Astrocyte (in vitro differentiated cells and primary cell): Measurements from ENCODE around the gene C16orf46. TPM values are rescaled to one million over a fixed set of nuclear protein-coding genes. Genes with fewer than 3 reads are reported as not detected.
A peak's percentile ranks its signal among the peaks of the same experiment; 100 is the strongest.

Experiments used
- DNase-seq: peaks from one replicate; pipeline ENCODE4 v3.0.0-alpha.2; 2010; ENCODE audit warnings: low read depth
- FAIRE-seq: peaks from 2 replicates; lab custom pipeline; 2011; peaks lifted over from hg19 to GRCh38; lab: Jason Lieb, UNC
- H2AFZ ChIP-seq: 2 replicates; pipeline ENCODE4 v1.6.0; 2012; ENCODE audit warnings: low read depth, low read length, inconsistent platforms
- H3K27ac ChIP-seq: 2 replicates; pipeline ENCODE4 v1.5.1; 2011; ENCODE audit warnings: low read depth, low read length, inconsistent platforms
- H3K27me3 ChIP-seq: 2 replicates; pipeline ENCODE4 v1.6.0; 2011; ENCODE audit warnings: low read length, inconsistent platforms; ENCODE audit not compliant: insufficient read depth
- H3K36me3 ChIP-seq: 2 replicates; pipeline ENCODE4 v1.5.1; 2011; ENCODE audit warnings: low read length, inconsistent platforms; ENCODE audit not compliant: insufficient read depth
- H3K4me1 ChIP-seq: 2 replicates; pipeline ENCODE4 v1.5.1; 2011; ENCODE audit warnings: low read length, inconsistent platforms; ENCODE audit not compliant: insufficient read depth
- H3K4me2 ChIP-seq: 2 replicates; pipeline ENCODE4 v1.6.0; 2012; ENCODE audit warnings: low read length, inconsistent platforms
- H3K4me3 ChIP-seq: 2 replicates; pipeline ENCODE4 v1.5.1; 2011; ENCODE audit warnings: low read depth, mild to moderate bottlenecking, low read length, inconsistent platforms; ENCODE audit not compliant: insufficient read depth
- H3K79me2 ChIP-seq: 2 replicates; pipeline ENCODE4 v1.6.0; 2012; ENCODE audit warnings: mild to moderate bottlenecking, low read length, inconsistent platforms; ENCODE audit not compliant: insufficient read depth
- H3K9ac ChIP-seq: 2 replicates; pipeline ENCODE4 v1.6.0; 2012; ENCODE audit warnings: mild to moderate bottlenecking, low read length, inconsistent platforms
- H3K9me3 ChIP-seq: 2 replicates; pipeline ENCODE4 v1.5.1; 2012; ENCODE audit warnings: low read depth, mild to moderate bottlenecking, low read length, inconsistent platforms; ENCODE audit not compliant: insufficient read depth
- H4K20me1 ChIP-seq: 2 replicates; pipeline ENCODE4 v1.6.0; 2012; ENCODE audit warnings: low read length, inconsistent platforms; ENCODE audit not compliant: insufficient read depth
- H3K27ac Mint-ChIP-seq: one replicate; pipeline ENCODE4 v1.8.0; 2021; ENCODE audit warnings: mild to moderate bottlenecking, mixed read lengths; ENCODE audit not compliant: unreplicated experiment
- H3K27me3 Mint-ChIP-seq: one replicate; pipeline ENCODE4 v1.8.0; 2021; ENCODE audit warnings: low read depth, mixed read lengths; ENCODE audit not compliant: unreplicated experiment
- H3K36me3 Mint-ChIP-seq: one replicate; pipeline ENCODE4 v1.8.0; 2021; ENCODE audit warnings: low read depth, mixed read lengths; ENCODE audit not compliant: unreplicated experiment
- H3K4me1 Mint-ChIP-seq: one replicate; pipeline ENCODE4 v1.8.0; 2021; ENCODE audit warnings: low read depth, mixed read lengths; ENCODE audit not compliant: unreplicated experiment
- H3K4me3 Mint-ChIP-seq: one replicate; pipeline ENCODE4 v1.8.0; 2021; ENCODE audit warnings: mild to moderate bottlenecking, moderate library complexity, mixed read lengths; ENCODE audit not compliant: unreplicated experiment
- H3K9me3 Mint-ChIP-seq: one replicate; pipeline ENCODE4 v1.8.0; 2021; ENCODE audit warnings: mild to moderate bottlenecking, mixed read lengths; ENCODE audit not compliant: unreplicated experiment
- EZH2 ChIP-seq: IDR thresholded peaks from 2 replicates; pipeline ENCODE4 v1.6.1; 2012; ENCODE audit warnings: mild to moderate bottlenecking, low read length, inconsistent platforms; ENCODE audit not compliant: insufficient read depth
- total RNA-seq: library from RNA; stranded (reverse); gene quantifications from 2 replicates; pipeline ENCODE4 v1.2.1, GENCODE V29; 2021
- TF ChIP-seq, protein P1 (sequence below): IDR thresholded peaks from 2 replicates; pipeline ENCODE4 v1.5.1; 2011; ENCODE audit warnings: low read depth, mild to moderate bottlenecking, inconsistent platforms, low read length, moderate library complexity; ENCODE audit not compliant: insufficient read depth

C16orf46 gene
- total RNA-seq, 1 donor from 2014 or later = 1.8 TPM

DNA sequence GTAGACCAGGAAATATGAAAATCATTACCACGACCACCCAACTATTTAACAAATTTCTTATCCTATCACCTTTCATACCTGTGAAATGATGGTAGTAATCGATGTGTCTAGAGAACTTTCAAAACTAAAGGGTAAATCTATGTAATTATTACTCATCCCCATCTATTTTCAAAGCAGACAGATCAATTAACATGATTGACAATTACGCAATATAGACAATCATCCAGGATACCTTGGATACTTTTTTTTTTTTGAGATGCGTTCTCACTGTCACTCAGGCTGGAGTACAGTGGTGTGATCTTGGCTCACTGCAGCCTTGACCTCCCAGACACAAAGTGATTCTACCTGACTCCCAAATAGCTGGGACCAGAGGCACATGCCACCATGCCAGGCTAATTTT, 4.0 kb upstream of the C16orf46 start:
- no peaks in the 10 kb centered on the region for H3K9me3 Mint-ChIP-seq
- Histone ChIP-seq H3K4me1 (peaks cover 3% of the 10 kb centered on the region), H2AFZ (no peak overlapping the region), H3K4me3 (no peak overlapping the region), H3K9ac (no peak overlapping the region), H3K9me3 (no peaks in the 10 kb centered on the region), H4K20me1 (no peaks in the 10 kb centered on the region), H3K27ac (no peak overlapping the region), H3K4me2 (no peak overlapping the region), H3K27me3 (no peaks in the 10 kb centered on the region), H3K79me2 (no peaks in the 10 kb centered on the region), H3K36me3 (no peaks in the 10 kb centered on the region)
- DNase-seq (no peak), FAIRE-seq (no peak)
- no peaks in the 10 kb centered on the region for H3K27me3 Mint-ChIP-seq
- no peak overlapping the region for H3K27ac Mint-ChIP-seq
- H3K36me3 Mint-ChIP-seq = peaks cover 3% of the 10 kb centered on the region
- no peaks in the 10 kb centered on the region for H3K4me1 Mint-ChIP-seq
- no peak overlapping the region for H3K4me3 Mint-ChIP-seq
- no peak for TF ChIP-seq EZH2
- TF ChIP-seq, protein P1, sequence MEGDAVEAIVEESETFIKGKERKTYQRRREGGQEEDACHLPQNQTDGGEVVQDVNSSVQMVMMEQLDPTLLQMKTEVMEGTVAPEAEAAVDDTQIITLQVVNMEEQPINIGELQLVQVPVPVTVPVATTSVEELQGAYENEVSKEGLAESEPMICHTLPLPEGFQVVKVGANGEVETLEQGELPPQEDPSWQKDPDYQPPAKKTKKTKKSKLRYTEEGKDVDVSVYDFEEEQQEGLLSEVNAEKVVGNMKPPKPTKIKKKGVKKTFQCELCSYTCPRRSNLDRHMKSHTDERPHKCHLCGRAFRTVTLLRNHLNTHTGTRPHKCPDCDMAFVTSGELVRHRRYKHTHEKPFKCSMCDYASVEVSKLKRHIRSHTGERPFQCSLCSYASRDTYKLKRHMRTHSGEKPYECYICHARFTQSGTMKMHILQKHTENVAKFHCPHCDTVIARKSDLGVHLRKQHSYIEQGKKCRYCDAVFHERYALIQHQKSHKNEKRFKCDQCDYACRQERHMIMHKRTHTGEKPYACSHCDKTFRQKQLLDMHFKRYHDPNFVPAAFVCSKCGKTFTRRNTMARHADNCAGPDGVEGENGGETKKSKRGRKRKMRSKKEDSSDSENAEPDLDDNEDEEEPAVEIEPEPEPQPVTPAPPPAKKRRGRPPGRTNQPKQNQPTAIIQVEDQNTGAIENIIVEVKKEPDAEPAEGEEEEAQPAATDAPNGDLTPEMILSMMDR = no peak

DNA sequence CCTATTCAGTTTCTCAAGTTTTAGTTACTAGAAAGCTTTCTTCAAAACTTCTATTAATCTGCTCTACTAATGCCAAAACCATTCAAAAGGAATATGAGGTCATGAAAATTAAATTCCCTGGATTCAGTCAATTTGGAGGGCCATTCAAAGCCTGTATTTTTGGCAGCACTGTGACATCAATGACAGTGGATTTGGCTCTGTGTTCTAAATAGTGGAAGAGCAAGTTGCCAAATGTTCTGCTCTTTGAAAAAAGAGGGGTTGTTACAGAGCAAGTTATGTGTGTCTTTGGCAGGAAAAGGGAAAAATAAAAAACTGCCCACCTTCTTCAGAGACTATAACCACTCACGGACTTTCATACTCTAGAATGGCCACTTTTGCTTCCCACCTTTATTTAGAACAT, 3.2 kb upstream of the C16orf46 start:
- Histone ChIP-seq H2AFZ (no peak overlapping the region), H3K27ac (no peak overlapping the region), H4K20me1 (no peaks in the 10 kb centered on the region), H3K9me3 (no peaks in the 10 kb centered on the region), H3K9ac (no peak overlapping the region), H3K4me2 (no peak overlapping the region), H3K27me3 (no peaks in the 10 kb centered on the region), H3K36me3 (no peaks in the 10 kb centered on the region), H3K79me2 (no peaks in the 10 kb centered on the region), H3K4me1 (peaks cover 3% of the 10 kb centered on the region), H3K4me3 (no peak overlapping the region)
- H3K36me3 Mint-ChIP-seq = peaks cover under 1% of the 10 kb centered on the region
- no peaks in the 10 kb centered on the region for H3K27me3 Mint-ChIP-seq
- H3K4me1 Mint-ChIP-seq = no peaks in the 10 kb centered on the region
- no peak for TF ChIP-seq EZH2
- TF ChIP-seq, protein P1 = no peak
- FAIRE-seq = no peak
- no peak for DNase-seq
- H3K27ac Mint-ChIP-seq = no peak overlapping the region
- peak overlapping the region; percentile 41 for H3K4me3 Mint-ChIP-seq
- no peaks in the 10 kb centered on the region for H3K9me3 Mint-ChIP-seq

DNA sequence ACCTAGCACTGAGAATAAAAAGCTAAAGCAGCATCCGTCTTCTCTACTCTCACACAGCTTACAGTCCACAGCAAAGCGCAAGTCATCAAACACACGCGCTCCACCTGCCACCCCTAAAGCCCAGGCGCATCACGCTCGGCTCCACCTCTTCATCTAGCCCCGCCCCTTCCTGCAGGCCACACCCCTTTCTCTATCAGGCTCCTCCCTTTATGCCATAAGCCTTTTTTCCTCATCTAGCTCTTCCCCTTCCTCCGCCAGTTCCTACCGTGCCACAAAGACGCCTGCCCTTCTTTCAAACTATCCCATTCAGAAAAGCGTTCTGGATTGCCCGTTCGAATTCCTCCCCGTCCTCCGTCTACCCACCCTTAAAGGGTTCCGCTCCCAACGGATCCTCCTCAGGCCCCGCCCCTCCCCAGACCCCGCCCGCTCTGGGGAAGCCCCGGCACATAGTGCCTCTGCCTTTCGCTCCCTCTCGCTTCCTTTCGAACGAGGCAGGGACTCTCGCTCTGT, 417 bp downstream of the C16orf46 start:
- peaks cover 3% of the 10 kb centered on the region for H3K4me1 ChIP-seq
- TF ChIP-seq EZH2 = no peak
- TF ChIP-seq, protein P1 = no peak
- peak overlapping the region; percentile 91 for H3K27ac ChIP-seq
- no peaks in the 10 kb centered on the region for H3K9me3 ChIP-seq
- no peaks in the 10 kb centered on the region for H3K27me3 ChIP-seq
- H4K20me1 ChIP-seq = no peaks in the 10 kb centered on the region
- FAIRE-seq = no peak
- peak overlapping the region; percentile 93 for H3K4me2 ChIP-seq
- H3K9me3 Mint-ChIP-seq = no peaks in the 10 kb centered on the region
- no peaks in the 10 kb centered on the region for H3K36me3 ChIP-seq
- H3K4me1 Mint-ChIP-seq = no peaks in the 10 kb centered on the region
- no peaks in the 10 kb centered on the region for H3K36me3 Mint-ChIP-seq
- H3K4me3 ChIP-seq = peak overlapping the region; percentile 77
- H3K9ac ChIP-seq = peak overlapping the region; percentile 92
- no peak overlapping the region for H3K4me3 Mint-ChIP-seq
- no peaks in the 10 kb centered on the region for H3K79me2 ChIP-seq
- peak overlapping the region; percentile 96 for H2AFZ ChIP-seq
- no peaks in the 10 kb centered on the region for H3K27me3 Mint-ChIP-seq
- DNase-seq = no peak
- H3K27ac Mint-ChIP-seq = no peak overlapping the region
